Measurements from ENCODE around the gene CACNA1D.

Gene CACNA1D

GRCh38 chr3:53680028-53680427 lies 185.6 kb downstream of the CACNA1D start:
- H3K36me3 ChIP-seq (replicated peaks in 1 of 2; ENCODE audit: control insufficient read depth in 2 of 2, insufficient read depth in 2 of 2, low read length in 2 of 2), result no peaks in the 10 kb centered on the region
- peaks cover 0 to 3% (median 0%) of the 10 kb centered on the region in 3 experiments for H3K27me3 ChIP-seq (ENCODE audit: control insufficient read depth in 3 of 3, insufficient read depth in 3 of 3, low read depth in 1 of 3, low read length in 3 of 3)
- H3K4me2 ChIP-seq (ENCODE audit: insufficient read depth, low read length, poor library complexity, severe bottlenecking), result no peak overlapping the region
- WGBS, 2 donors (ENCODE audit: extremely low coverage in 2 of 2, insufficient read length in 2 of 2, insufficient replicate concordance in 1 of 2), result no CpG with 5 or more reads among the region's 6 CpGs
- H3K23ac ChIP-seq (ENCODE audit: low read depth, low read length, poor library complexity), result no peak overlapping the region
- no peak overlapping the region for H3K9ac ChIP-seq (ENCODE audit: low read depth, low read length, poor library complexity)
- H4K8ac ChIP-seq (ENCODE audit: low read depth, low read length), result no peak overlapping the region
- no peaks in the 10 kb centered on the region for H3K9me3 ChIP-seq (replicated peaks in 1 of 2; ENCODE audit: control insufficient read depth in 2 of 2, insufficient read depth in 1 of 2, low read depth in 1 of 2, low read length in 2 of 2)
- no peak overlapping the region for H3K4ac ChIP-seq (ENCODE audit: low read length)
- H2BK12ac ChIP-seq (ENCODE audit: low read length), result no peak overlapping the region
- no peak overlapping the region for H2AK5ac ChIP-seq (ENCODE audit: low read depth, low read length)
- H2BK5ac ChIP-seq (ENCODE audit: low read length), result no peak overlapping the region
- H3K79me1 ChIP-seq (ENCODE audit: low read depth, low read length), result no peaks in the 10 kb centered on the region
- no peak overlapping the region for H4K91ac ChIP-seq (ENCODE audit: low read depth, low read length, poor library complexity)
- H3K4me1 ChIP-seq (ENCODE audit: control insufficient read depth in 2 of 2, insufficient read depth in 1 of 2, low read depth in 1 of 2, low read length in 2 of 2), result peaks cover 0 to 4% of the 10 kb centered on the region in 2 donors
- H3K14ac ChIP-seq (ENCODE audit: low read length), result no peak overlapping the region
- H3K18ac ChIP-seq (ENCODE audit: low read length), result no peak overlapping the region
- no peak overlapping the region for H2BK120ac ChIP-seq (ENCODE audit: low read depth, low read length)
- no peak for DNase-seq (ENCODE audit: low spot score)
- no peak overlapping the region for H2AFZ ChIP-seq (ENCODE audit: low read length)
- no peak overlapping the region for H3K27ac ChIP-seq (replicated peaks; ENCODE audit: low read length)
- no peak overlapping the region for H3K4me3 ChIP-seq (ENCODE audit: low read length in 2 of 2)
- H2BK15ac ChIP-seq (ENCODE audit: low read length), result no peak overlapping the region

- H3K9me3 ChIP-seq (replicated peaks in 1 of 2; ENCODE audit: control insufficient read depth in 2 of 2, insufficient read depth in 1 of 2, low read depth in 1 of 2, low read length in 2 of 2), result no peaks in the 10 kb centered on the region
- no peak overlapping the region for H3K23ac ChIP-seq (ENCODE audit: low read depth, low read length, poor library complexity)
- DNase-seq (ENCODE audit: low spot score), result no peak
- H2BK12ac ChIP-seq (ENCODE audit: low read length), result no peak overlapping the region
- peaks cover 0 to 4% of the 10 kb centered on the region in 2 donors for H3K4me1 ChIP-seq (ENCODE audit: control insufficient read depth in 2 of 2, insufficient read depth in 1 of 2, low read depth in 1 of 2, low read length in 2 of 2)
- H3K27me3 ChIP-seq (ENCODE audit: control insufficient read depth in 3 of 3, insufficient read depth in 3 of 3, low read depth in 1 of 3, low read length in 3 of 3), result peaks cover 0 to 3% (median 0%) of the 10 kb centered on the region in 3 experiments
- H4K91ac ChIP-seq (ENCODE audit: low read depth, low read length, poor library complexity), result no peak overlapping the region
- no peak overlapping the region for H3K27ac ChIP-seq (replicated peaks; ENCODE audit: low read length)
- H3K79me1 ChIP-seq (ENCODE audit: low read depth, low read length), result no peaks in the 10 kb centered on the region
- no peaks in the 10 kb centered on the region for H3K36me3 ChIP-seq (replicated peaks in 1 of 2; ENCODE audit: control insufficient read depth in 2 of 2, insufficient read depth in 2 of 2, low read length in 2 of 2)
- H2BK15ac ChIP-seq (ENCODE audit: low read length), result no peak overlapping the region
- H3K18ac ChIP-seq (ENCODE audit: low read length), result no peak overlapping the region
- H3K14ac ChIP-seq (ENCODE audit: low read length), result no peak overlapping the region
- no peak overlapping the region for H3K9ac ChIP-seq (ENCODE audit: low read depth, low read length, poor library complexity)
- no peak overlapping the region for H3K4me3 ChIP-seq (ENCODE audit: low read length in 2 of 2)
- no CpG with 5 or more reads among the region's 3 CpGs for WGBS, 2 donors (ENCODE audit: extremely low coverage in 2 of 2, insufficient read length in 2 of 2, insufficient replicate concordance in 1 of 2)
- no peak overlapping the region for H2AK5ac ChIP-seq (ENCODE audit: low read depth, low read length)
- H2BK120ac ChIP-seq (ENCODE audit: low read depth, low read length), result no peak overlapping the region
- H3K4me2 ChIP-seq (ENCODE audit: insufficient read depth, low read length, poor library complexity, severe bottlenecking), result no peak overlapping the region
- H2AFZ ChIP-seq (ENCODE audit: low read length), result no peak overlapping the region
- H2BK5ac ChIP-seq (ENCODE audit: low read length), result no peak overlapping the region
- H3K4ac ChIP-seq (ENCODE audit: low read length), result no peak overlapping the region
- no peak overlapping the region for H4K8ac ChIP-seq (ENCODE audit: low read depth, low read length)
These were observed 188.4 kb downstream of the CACNA1D start for GRCh38 chr3:53682807-53683206.

GRCh38 chr3:53688066-53688465 lies 193.7 kb downstream of the CACNA1D start:
- no peak overlapping the region for H3K9ac ChIP-seq (ENCODE audit: low read depth, low read length, poor library complexity)
- H2BK120ac ChIP-seq (ENCODE audit: low read depth, low read length), result no peak overlapping the region
- no peak overlapping the region for H3K18ac ChIP-seq (ENCODE audit: low read length)
- H3K23ac ChIP-seq (ENCODE audit: low read depth, low read length, poor library complexity), result no peak overlapping the region
- H4K91ac ChIP-seq (ENCODE audit: low read depth, low read length, poor library complexity), result no peak overlapping the region
- no peaks in the 10 kb centered on the region for H3K79me1 ChIP-seq (ENCODE audit: low read depth, low read length)
- H2AFZ ChIP-seq (ENCODE audit: low read length), result no peak overlapping the region
- H3K4me1 ChIP-seq (ENCODE audit: control insufficient read depth in 2 of 2, insufficient read depth in 1 of 2, low read depth in 1 of 2, low read length in 2 of 2), result no peaks in the 10 kb centered on the region
- H3K4ac ChIP-seq (ENCODE audit: low read length), result no peak overlapping the region
- H2BK15ac ChIP-seq (ENCODE audit: low read length), result no peak overlapping the region
- no peak overlapping the region for H4K8ac ChIP-seq (ENCODE audit: low read depth, low read length)
- H3K9me3 ChIP-seq (replicated peaks in 1 of 2; ENCODE audit: control insufficient read depth in 2 of 2, insufficient read depth in 1 of 2, low read depth in 1 of 2, low read length in 2 of 2), result no peaks in the 10 kb centered on the region
- no peak overlapping the region for H2BK5ac ChIP-seq (ENCODE audit: low read length)
- H2AK5ac ChIP-seq (ENCODE audit: low read depth, low read length), result no peak overlapping the region
- no peak for DNase-seq (ENCODE audit: low spot score)
- H3K27me3 ChIP-seq (ENCODE audit: control insufficient read depth in 3 of 3, insufficient read depth in 3 of 3, low read depth in 1 of 3, low read length in 3 of 3), result no peaks in the 10 kb centered on the region
- no peak overlapping the region for H3K4me2 ChIP-seq (ENCODE audit: insufficient read depth, low read length, poor library complexity, severe bottlenecking)
- WGBS, 2 donors (ENCODE audit: extremely low coverage in 2 of 2, insufficient read length in 2 of 2, insufficient replicate concordance in 1 of 2), result no CpG with 5 or more reads among the region's 6 CpGs
- no peak overlapping the region for H3K4me3 ChIP-seq (ENCODE audit: low read length in 2 of 2)
- H2BK12ac ChIP-seq (ENCODE audit: low read length), result no peak overlapping the region
- no peaks in the 10 kb centered on the region for H3K36me3 ChIP-seq (replicated peaks in 1 of 2; ENCODE audit: control insufficient read depth in 2 of 2, insufficient read depth in 2 of 2, low read length in 2 of 2)
- H3K27ac ChIP-seq (replicated peaks; ENCODE audit: low read length), result no peak overlapping the region
- no peak overlapping the region for H3K14ac ChIP-seq (ENCODE audit: low read length)

- Histone ChIP-seq H3K4me1 (ENCODE audit: control insufficient read depth in 2 of 2, insufficient read depth in 1 of 2, low read depth in 1 of 2, low read length in 2 of 2) (no peaks in the 10 kb centered on the region), H3K36me3 (replicated peaks in 1 of 2; ENCODE audit: control insufficient read depth in 2 of 2, insufficient read depth in 2 of 2, low read length in 2 of 2) (no peaks in the 10 kb centered on the region), H2AK5ac (ENCODE audit: low read depth, low read length) (no peak overlapping the region), H3K18ac (ENCODE audit: low read length) (no peak overlapping the region), H3K4ac (ENCODE audit: low read length) (no peak overlapping the region), H2BK120ac (ENCODE audit: low read depth, low read length) (no peak overlapping the region), H3K79me1 (ENCODE audit: low read depth, low read length) (no peaks in the 10 kb centered on the region), H2BK15ac (ENCODE audit: low read length) (no peak overlapping the region), H2BK5ac (ENCODE audit: low read length) (no peak overlapping the region), H3K27me3 (ENCODE audit: control insufficient read depth in 3 of 3, insufficient read depth in 3 of 3, low read depth in 1 of 3, low read length in 3 of 3) (no peaks in the 10 kb centered on the region), H3K9ac (ENCODE audit: low read depth, low read length, poor library complexity) (no peak overlapping the region), H3K9me3 (replicated peaks in 1 of 2; ENCODE audit: control insufficient read depth in 2 of 2, insufficient read depth in 1 of 2, low read depth in 1 of 2, low read length in 2 of 2) (no peaks in the 10 kb centered on the region), H4K91ac (ENCODE audit: low read depth, low read length, poor library complexity) (no peak overlapping the region), H2AFZ (ENCODE audit: low read length) (no peak overlapping the region), H3K4me3 (ENCODE audit: low read length in 2 of 2) (no peak overlapping the region), H4K8ac (ENCODE audit: low read depth, low read length) (no peak overlapping the region), H3K4me2 (ENCODE audit: insufficient read depth, low read length, poor library complexity, severe bottlenecking) (no peak overlapping the region), H3K23ac (ENCODE audit: low read depth, low read length, poor library complexity) (no peak overlapping the region), H3K14ac (ENCODE audit: low read length) (no peak overlapping the region), H2BK12ac (ENCODE audit: low read length) (no peak overlapping the region), H3K27ac (replicated peaks; ENCODE audit: low read length) (no peak overlapping the region)
- WGBS, 2 donors (ENCODE audit: extremely low coverage in 2 of 2, insufficient read length in 2 of 2, insufficient replicate concordance in 1 of 2), result no CpG with 5 or more reads among the region's 5 CpGs
- DNase-seq (ENCODE audit: low spot score), result no peak
These were observed 194.6 kb downstream of the CACNA1D start for GRCh38 chr3:53688989-53689388.

All from neuronal stem cell (in vitro differentiated cells).